ENCODE results near the gene ZBTB40.

- TF ChIP-seq, protein P1, sequence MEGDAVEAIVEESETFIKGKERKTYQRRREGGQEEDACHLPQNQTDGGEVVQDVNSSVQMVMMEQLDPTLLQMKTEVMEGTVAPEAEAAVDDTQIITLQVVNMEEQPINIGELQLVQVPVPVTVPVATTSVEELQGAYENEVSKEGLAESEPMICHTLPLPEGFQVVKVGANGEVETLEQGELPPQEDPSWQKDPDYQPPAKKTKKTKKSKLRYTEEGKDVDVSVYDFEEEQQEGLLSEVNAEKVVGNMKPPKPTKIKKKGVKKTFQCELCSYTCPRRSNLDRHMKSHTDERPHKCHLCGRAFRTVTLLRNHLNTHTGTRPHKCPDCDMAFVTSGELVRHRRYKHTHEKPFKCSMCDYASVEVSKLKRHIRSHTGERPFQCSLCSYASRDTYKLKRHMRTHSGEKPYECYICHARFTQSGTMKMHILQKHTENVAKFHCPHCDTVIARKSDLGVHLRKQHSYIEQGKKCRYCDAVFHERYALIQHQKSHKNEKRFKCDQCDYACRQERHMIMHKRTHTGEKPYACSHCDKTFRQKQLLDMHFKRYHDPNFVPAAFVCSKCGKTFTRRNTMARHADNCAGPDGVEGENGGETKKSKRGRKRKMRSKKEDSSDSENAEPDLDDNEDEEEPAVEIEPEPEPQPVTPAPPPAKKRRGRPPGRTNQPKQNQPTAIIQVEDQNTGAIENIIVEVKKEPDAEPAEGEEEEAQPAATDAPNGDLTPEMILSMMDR (IDR thresholded peaks at IDR 0.05) = no peak
- TF ChIP-seq ATF2 (CRISPR knock-in tag; IDR thresholded peaks at IDR 0.05; ENCODE audit: borderline replicate concordance, low read depth) = no peak
Observed at GRCh38 chr1:22491995-22492715, 40.5 kb downstream of the ZBTB40 start.
